Activated CD4-positive, alpha-beta T cell treated with anti-CD3 and anti-CD28 coated beads, Interleukin-2, amount 10 ng/mL, durations not matched to agents 24 days and 14 days (primary cell): ENCODE results near the gene EDEM3. TPM values are rescaled to one million over a fixed set of nuclear protein-coding genes. Genes with fewer than 3 reads are reported as not detected.

Experiments
- DNase-seq: peaks from one replicate; pipeline ENCODE4 v3.0.0; 2022
- H3K27ac Mint-ChIP-seq: one replicate; pipeline ENCODE4 v1.8.0; 2022; ENCODE audit warnings: mild to moderate bottlenecking, mixed read lengths
- H3K27me3 Mint-ChIP-seq: one replicate; pipeline ENCODE4 v1.8.0; 2022; ENCODE audit warnings: mixed read lengths
- H3K36me3 Mint-ChIP-seq: one replicate; pipeline ENCODE4 v1.8.0; 2022; ENCODE audit warnings: low read depth, mild to moderate bottlenecking, mixed read lengths
- H3K4me1 Mint-ChIP-seq: one replicate; pipeline ENCODE4 v1.8.0; 2021; ENCODE audit warnings: mixed read lengths
- H3K4me3 Mint-ChIP-seq: one replicate; pipeline ENCODE4 v1.8.0; 2022; ENCODE audit warnings: mild to moderate bottlenecking, moderate library complexity, mixed read lengths
- H3K9me3 Mint-ChIP-seq: one replicate; pipeline ENCODE4 v1.8.0; 2021; ENCODE audit warnings: mixed read lengths
- intact Hi-C: fragments of 100-400 bp; cut with micrococcal nuclease; formaldehyde crosslinking; loops from one replicate; pipeline ENCODE4 v1.15.1; 2023
- total RNA-seq: library from RNA; stranded (reverse); gene quantifications from 2 replicates; pipeline ENCODE4 v1.2.3, GENCODE V29; 2022

EDEM3 gene
- 23.6 and 28.3 TPM in 2 replicates for total RNA-seq

- H3K9me3 Mint-ChIP-seq = peaks cover 2% of the 10 kb centered on the region
- peak within 1 kb of the TSS; percentile 96 for H3K27ac Mint-ChIP-seq
- DNase-seq = peak; percentile 99
- H3K4me3 Mint-ChIP-seq = peak within 1 kb of the TSS; percentile 98
- peaks cover 7% of the 10 kb centered on the region for H3K27me3 Mint-ChIP-seq
- peaks cover 8% of the 10 kb centered on the region for H3K36me3 Mint-ChIP-seq
- H3K4me1 Mint-ChIP-seq = peaks cover 23% of the 10 kb centered on the region
- intact Hi-C loops = loop anchor here (1.0 to 10.0 kb wide), 11 partner anchors 38 to 1280 kb away; partner anchors contain the start of genes ARPC5, C1orf21, IVNS1ABP and RNF2
These were observed at the start of gene EDEM3 for GRCh38 chr1:184754476-184755225. Gene EDEM3 (minus strand): TSS chr1:184754858. CDS start chr1:184754646, 212 bp downstream.

GRCh38 chr1:184804220-184804619 lies 49.6 kb upstream of the EDEM3 start:
- H3K27me3 Mint-ChIP-seq = no peaks in the 10 kb centered on the region
- H3K4me3 Mint-ChIP-seq = no peak overlapping the region
- no peak overlapping the region for H3K27ac Mint-ChIP-seq
- H3K9me3 Mint-ChIP-seq = no peaks in the 10 kb centered on the region
- peaks cover 3% of the 10 kb centered on the region for H3K4me1 Mint-ChIP-seq
- intact Hi-C loops = loop anchor here (2.0 kb wide), 1 partner anchor 877 kb away; no protein-coding TSS in a partner anchor
- DNase-seq = no peak
- peaks cover 22% of the 10 kb centered on the region for H3K36me3 Mint-ChIP-seq

GRCh38 chr1:184803180-184803492 lies 48.5 kb upstream of the EDEM3 start:
- H3K4me3 Mint-ChIP-seq = no peak overlapping the region
- H3K36me3 Mint-ChIP-seq = peaks cover 24% of the 10 kb centered on the region
- no peak overlapping the region for H3K27ac Mint-ChIP-seq
- H3K27me3 Mint-ChIP-seq = no peaks in the 10 kb centered on the region
- DNase-seq = no peak
- H3K9me3 Mint-ChIP-seq = no peaks in the 10 kb centered on the region
- H3K4me1 Mint-ChIP-seq = peaks cover 3% of the 10 kb centered on the region
- intact Hi-C loops = no loop called here

GRCh38 chr1:184802354-184803179 lies 47.9 kb upstream of the EDEM3 start:
- H3K27ac Mint-ChIP-seq = no peak overlapping the region
- no peaks in the 10 kb centered on the region for H3K27me3 Mint-ChIP-seq
- no peaks in the 10 kb centered on the region for H3K9me3 Mint-ChIP-seq
- H3K4me3 Mint-ChIP-seq = no peak overlapping the region
- H3K4me1 Mint-ChIP-seq = peaks cover 3% of the 10 kb centered on the region
- intact Hi-C loops = no loop called here
- no peak for DNase-seq
- peaks cover 27% of the 10 kb centered on the region for H3K36me3 Mint-ChIP-seq

- Mint-ChIP-seq H3K9me3 (no peaks in the 10 kb centered on the region), H3K4me3 (no peak overlapping the region), H3K4me1 (peaks cover 3% of the 10 kb centered on the region), H3K36me3 (peaks cover 28% of the 10 kb centered on the region), H3K27ac (no peak overlapping the region), H3K27me3 (no peaks in the 10 kb centered on the region)
- DNase-seq = no peak
- intact Hi-C loops = no loop called here
These were observed 46.8 kb upstream of the EDEM3 start for GRCh38 chr1:184801503-184801902.

- H3K4me1 Mint-ChIP-seq = peaks cover 3% of the 10 kb centered on the region
- peaks cover 32% of the 10 kb centered on the region for H3K36me3 Mint-ChIP-seq
- no peak overlapping the region for H3K27ac Mint-ChIP-seq
- H3K4me3 Mint-ChIP-seq = no peak overlapping the region
- DNase-seq = no peak
- H3K27me3 Mint-ChIP-seq = no peaks in the 10 kb centered on the region
- no peaks in the 10 kb centered on the region for H3K9me3 Mint-ChIP-seq
- intact Hi-C loops = no loop called here
These were observed 46.2 kb upstream of the EDEM3 start for GRCh38 chr1:184800876-184801275.

- intact Hi-C loops = loop anchor here (5.0 kb wide), 1 partner anchor 37 kb away; no protein-coding TSS in a partner anchor
These were observed 39.3 kb upstream of the EDEM3 start for GRCh38 chr1:184793967-184794366.

GRCh38 chr1:184792450-184792969 lies 37.9 kb upstream of the EDEM3 start:
- Mint-ChIP-seq H3K27ac (no peak overlapping the region), H3K4me1 (peaks cover 5% of the 10 kb centered on the region), H3K9me3 (no peaks in the 10 kb centered on the region), H3K36me3 (peaks cover 13% of the 10 kb centered on the region), H3K4me3 (no peak overlapping the region), H3K27me3 (no peaks in the 10 kb centered on the region)
- peak; percentile 55 for DNase-seq
- intact Hi-C loops = loop anchor here (5.0 kb wide), 1 partner anchor 35 kb away; no protein-coding TSS in a partner anchor

More at GRCh38 chr1:184793967-184794366, 39.3 kb upstream of the EDEM3 start:
- Mint-ChIP-seq H3K36me3 (peaks cover 20% of the 10 kb centered on the region), H3K27me3 (no peaks in the 10 kb centered on the region), H3K27ac (no peak overlapping the region), H3K4me1 (peaks cover 5% of the 10 kb centered on the region), H3K4me3 (no peak overlapping the region), H3K9me3 (no peaks in the 10 kb centered on the region)
- no peak for DNase-seq

GRCh38 chr1:184791550-184791900 lies 36.9 kb upstream of the EDEM3 start:
- no peaks in the 10 kb centered on the region for H3K27me3 Mint-ChIP-seq
- intact Hi-C loops = loop anchor here (5.0 kb wide), 1 partner anchor 34 kb away; no protein-coding TSS in a partner anchor
- peaks cover 5% of the 10 kb centered on the region for H3K4me1 Mint-ChIP-seq
- no peak overlapping the region for H3K27ac Mint-ChIP-seq
- H3K36me3 Mint-ChIP-seq = peaks cover 10% of the 10 kb centered on the region
- no peak overlapping the region for H3K4me3 Mint-ChIP-seq
- H3K9me3 Mint-ChIP-seq = no peaks in the 10 kb centered on the region
- no peak for DNase-seq

GRCh38 chr1:184790642-184791549 lies 36.2 kb upstream of the EDEM3 start:
- Mint-ChIP-seq H3K27ac (no peak overlapping the region), H3K36me3 (peaks cover 5% of the 10 kb centered on the region), H3K4me3 (no peak overlapping the region), H3K27me3 (no peaks in the 10 kb centered on the region), H3K4me1 (peaks cover 5% of the 10 kb centered on the region), H3K9me3 (no peaks in the 10 kb centered on the region)
- intact Hi-C loops = loop anchor here (5.0 kb wide), 1 partner anchor 34 kb away; no protein-coding TSS in a partner anchor
- DNase-seq = no peak

GRCh38 chr1:184789884-184790283 lies 35.2 kb upstream of the EDEM3 start:
- Mint-ChIP-seq H3K4me1 (peaks cover 5% of the 10 kb centered on the region), H3K27ac (no peak overlapping the region), H3K27me3 (no peaks in the 10 kb centered on the region), H3K9me3 (peaks cover 3% of the 10 kb centered on the region), H3K36me3 (peaks cover 2% of the 10 kb centered on the region), H3K4me3 (no peak overlapping the region)
- intact Hi-C loops = loop anchor here (5.0 kb wide), 1 partner anchor 33 kb away; no protein-coding TSS in a partner anchor
- DNase-seq = no peak

- peaks cover 5% of the 10 kb centered on the region for H3K4me1 Mint-ChIP-seq
- no peak for DNase-seq
- no peak overlapping the region for H3K4me3 Mint-ChIP-seq
- intact Hi-C loops = no loop called here
- no peak overlapping the region for H3K27ac Mint-ChIP-seq
- peaks cover 2% of the 10 kb centered on the region for H3K36me3 Mint-ChIP-seq
- peaks cover 9% of the 10 kb centered on the region for H3K9me3 Mint-ChIP-seq
- no peaks in the 10 kb centered on the region for H3K27me3 Mint-ChIP-seq
These were observed 34.3 kb upstream of the EDEM3 start for GRCh38 chr1:184788970-184789369.

GRCh38 chr1:184785529-184785928 lies 30.9 kb upstream of the EDEM3 start:
- Mint-ChIP-seq H3K4me3 (no peak overlapping the region), H3K27me3 (no peaks in the 10 kb centered on the region), H3K27ac (no peak overlapping the region), H3K4me1 (no peaks in the 10 kb centered on the region), H3K9me3 (peaks cover 24% of the 10 kb centered on the region), H3K36me3 (peaks cover 7% of the 10 kb centered on the region)
- intact Hi-C loops = no loop called here
- DNase-seq = no peak
